Activated T-cell treated with anti-CD3 and anti-CD28 coated beads for 48 hours (primary cell): Measurements from ENCODE around the gene EHD3.

Source experiments
- DNase-seq: peaks from one replicate; pipeline ENCODE4 v3.0.0-alpha.2; 2020; ENCODE audit warnings: low read depth

EHD3 gene

GRCh38 chr2:31213601-31214443 lies 20.1 kb upstream of the EHD3 start:
- no peak for DNase-seq

- no peak for DNase-seq
These were observed 19.5 kb upstream of the EHD3 start for GRCh38 chr2:31214444-31214915.

GRCh38 chr2:31216734-31217133 lies 17.2 kb upstream of the EHD3 start:
- no peak for DNase-seq

- no peak for DNase-seq
These were observed 16.3 kb upstream of the EHD3 start, which contains the start of gene CAPN14 for GRCh38 chr2:31217465-31218200. Gene CAPN14, minus strand, starts transcription at chr2:31217515. Its CDS starts 12,068 bp downstream, at chr2:31205447.

GRCh38 chr2:31219131-31219969 lies 14.6 kb upstream of the EHD3 start:
- DNase-seq = no peak

GRCh38 chr2:31221544-31221943 lies 12.4 kb upstream of the EHD3 start:
- no peak for DNase-seq

GRCh38 chr2:31222071-31222470 lies 11.9 kb upstream of the EHD3 start:
- DNase-seq = no peak

GRCh38 chr2:31223026-31223425 lies 10.9 kb upstream of the EHD3 start:
- DNase-seq = no peak

- DNase-seq = no peak
These were observed 10.2 kb upstream of the EHD3 start for GRCh38 chr2:31223749-31224148.

GRCh38 chr2:31226266-31226665 lies 7.7 kb upstream of the EHD3 start:
- DNase-seq = no peak

- no peak for DNase-seq
These were observed 6.8 kb upstream of the EHD3 start for GRCh38 chr2:31227110-31227509.

GRCh38 chr2:31227711-31228125 lies 6.2 kb upstream of the EHD3 start:
- DNase-seq = no peak

- no peak for DNase-seq
These were observed 5.2 kb upstream of the EHD3 start for GRCh38 chr2:31228717-31229116.

GRCh38 chr2:31230751-31231150 lies 3.2 kb upstream of the EHD3 start:
- no peak for DNase-seq

- no peak for DNase-seq
These were observed 2.2 kb upstream of the EHD3 start for GRCh38 chr2:31231571-31232302.

- no peak for DNase-seq
These were observed 1.4 kb upstream of the EHD3 start for GRCh38 chr2:31232586-31232985.

GRCh38 chr2:31233231-31233630 lies 721 bp upstream of the EHD3 start:
- DNase-seq = no peak

- DNase-seq = no peak
These were observed 941 bp downstream of the EHD3 start for GRCh38 chr2:31234683-31235503.

GRCh38 chr2:31235504-31235902 lies 1.6 kb downstream of the EHD3 start:
- DNase-seq = no peak

GRCh38 chr2:31236433-31237205 lies 2.7 kb downstream of the EHD3 start:
- DNase-seq = no peak
